Fibroblast of skin of abdomen (primary cell): ENCODE measurements around the gene OTUD4.

Source experiments
- DNase-seq: peaks from one replicate; pipeline ENCODE4 v3.0.0-alpha.2; 2013

The OTUD4 gene

DNA sequence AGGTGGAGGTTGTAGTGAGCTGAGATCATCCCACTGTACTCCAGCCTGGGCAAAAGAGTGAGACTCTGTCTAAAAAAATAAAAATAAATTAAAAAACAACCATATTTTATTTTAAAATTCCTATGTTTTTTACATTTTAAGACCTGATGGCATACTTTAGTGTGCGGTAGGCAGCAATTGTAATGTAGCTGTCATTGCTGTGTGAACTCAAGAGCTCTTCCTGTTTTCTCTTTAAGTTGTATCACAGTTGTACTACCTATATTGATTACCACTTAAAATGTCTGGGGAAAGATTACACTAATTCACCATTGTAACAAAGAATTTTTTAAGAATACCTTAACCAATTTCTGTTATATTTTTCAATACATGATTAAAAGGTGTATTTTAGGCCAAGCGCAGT is 55.0 kb downstream of the OTUD4 start:
- DNase-seq, result no peak

DNA sequence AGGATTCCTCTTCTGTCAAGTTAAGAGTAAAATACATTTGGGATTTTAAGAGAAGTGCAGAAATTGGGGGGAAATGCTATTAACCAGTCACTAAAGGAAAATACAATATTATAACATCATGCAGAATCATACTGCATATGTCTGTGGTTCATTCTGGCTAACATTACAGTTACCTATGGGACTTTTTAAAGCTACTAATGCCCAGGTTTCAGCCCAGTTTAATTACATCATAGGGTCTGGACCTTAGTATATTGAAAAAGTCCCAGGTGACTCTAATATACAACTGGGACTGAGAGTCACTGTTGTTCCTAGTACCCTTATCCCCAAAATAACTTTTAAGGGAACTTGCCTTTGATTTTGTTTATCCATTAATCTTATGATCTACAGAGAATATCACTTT is 72.3 kb downstream of the OTUD4 start:
- no peak for DNase-seq

DNA sequence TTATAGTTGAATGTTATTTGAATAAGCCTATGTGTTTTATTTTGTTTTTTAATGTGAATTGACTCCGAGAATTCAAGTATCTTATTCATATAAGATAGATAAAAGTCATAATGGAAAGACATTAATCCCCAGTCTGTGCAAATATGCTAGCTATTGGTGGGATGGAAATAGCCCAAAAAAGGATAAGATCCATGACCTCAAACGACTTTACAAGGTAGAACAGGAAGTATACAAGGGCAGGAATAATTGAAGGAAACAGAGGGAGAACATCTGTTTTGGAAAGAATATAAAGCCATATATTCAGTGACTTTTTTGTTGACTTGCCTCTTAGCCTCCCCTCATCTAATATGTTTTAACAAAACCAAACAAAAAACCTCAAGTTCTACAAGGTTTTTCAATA is 73.3 kb downstream of the OTUD4 start:
- DNase-seq, result no peak

DNA sequence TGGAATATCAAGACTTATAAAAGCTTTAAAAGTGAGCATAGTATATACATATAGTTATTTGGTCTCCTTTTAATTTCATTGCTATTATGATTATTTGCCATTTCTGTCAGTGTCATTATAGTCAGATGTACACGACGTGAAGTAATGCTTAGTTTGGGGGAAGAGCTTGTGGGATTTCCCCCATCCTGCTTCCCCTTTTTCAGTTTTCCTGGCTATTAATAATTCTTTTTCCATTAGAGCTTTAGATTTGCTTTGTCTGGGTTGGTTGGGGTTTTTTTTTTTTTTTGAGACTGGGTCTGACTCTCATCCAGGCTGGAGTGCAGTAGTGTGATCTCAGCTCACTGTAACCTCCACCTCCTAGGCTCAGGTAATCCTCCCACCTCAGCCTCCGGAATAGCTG is 76.9 kb downstream of the OTUD4 start:
- no peak for DNase-seq

DNA sequence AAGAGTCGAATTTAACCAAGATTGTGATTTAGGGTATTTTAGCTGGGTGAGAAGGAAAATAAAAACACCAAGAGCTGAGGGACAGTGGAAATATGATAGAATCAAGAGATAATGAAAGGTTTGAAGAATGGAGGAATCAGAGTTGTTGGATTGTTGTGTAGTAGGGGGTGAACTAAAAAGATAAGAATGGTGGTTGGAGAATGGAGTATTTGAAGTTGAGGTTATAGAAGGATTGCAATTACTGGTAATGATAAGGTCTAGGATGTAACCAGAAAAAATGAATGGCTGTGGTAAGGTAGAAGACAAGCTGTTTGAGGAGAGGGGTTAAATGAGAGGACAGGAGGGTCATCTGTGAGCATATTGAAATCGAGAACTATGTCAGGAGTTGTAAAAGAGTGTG is 77.8 kb downstream of the OTUD4 start:
- DNase-seq, result no peak

DNA sequence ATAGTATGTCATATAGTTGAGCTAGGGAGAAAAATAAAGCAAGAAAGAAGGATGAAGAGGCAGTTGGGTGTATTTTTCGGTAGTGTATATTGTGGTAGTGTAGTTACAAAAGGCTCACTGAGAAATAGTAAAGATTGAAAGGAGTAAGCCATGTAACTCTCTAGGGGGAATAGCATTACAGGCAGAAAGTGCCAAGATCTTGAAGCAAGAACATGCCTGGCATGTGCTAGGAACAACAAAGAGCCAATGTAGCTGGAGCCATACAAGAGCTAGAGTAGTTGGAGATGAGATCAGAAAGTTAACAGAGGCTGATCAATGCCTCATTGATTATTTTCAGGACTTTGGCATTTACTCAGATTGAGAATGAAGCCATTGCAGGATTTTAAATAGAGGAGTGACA is 79.3 kb downstream of the OTUD4 start:
- no peak for DNase-seq

DNA sequence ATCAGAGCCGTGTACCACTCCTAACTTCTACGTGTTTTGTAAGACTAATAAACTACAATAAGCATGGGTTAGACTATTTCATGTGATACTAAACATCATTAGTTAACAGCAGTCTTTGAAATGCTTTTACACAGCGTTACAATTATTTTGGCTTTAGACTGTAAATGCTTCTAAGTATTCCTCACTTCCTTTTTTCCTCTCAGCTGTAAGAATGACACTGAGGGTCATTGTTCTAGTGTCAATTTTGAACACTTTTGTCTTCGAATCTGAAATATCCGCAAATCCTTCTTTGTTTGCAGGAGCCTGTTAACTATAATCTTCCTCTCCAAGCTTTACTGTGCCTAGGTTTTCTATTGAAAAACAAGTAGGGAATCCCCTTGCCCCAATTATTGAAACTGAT is 80.7 kb downstream of the OTUD4 start:
- DNase-seq, result no peak

DNA sequence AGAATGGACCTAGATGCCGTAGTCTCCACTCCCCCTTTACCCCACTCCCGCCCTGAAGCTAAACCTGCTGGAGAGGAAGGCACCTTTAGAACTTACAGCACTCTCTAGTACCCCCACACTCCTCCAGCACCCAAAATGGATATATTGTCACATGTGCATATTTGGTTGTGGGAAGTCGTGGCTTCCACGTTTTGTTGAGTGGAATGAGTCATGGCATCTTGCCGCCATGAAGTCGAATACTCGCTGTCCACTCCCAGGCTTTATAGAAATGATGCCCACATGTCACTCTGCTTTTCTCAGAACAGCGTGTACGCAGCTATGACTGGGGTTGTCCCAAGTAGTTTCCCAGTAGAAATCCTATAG is 81.7 kb downstream of the OTUD4 start:
- DNase-seq, result peak; percentile 59

DNA sequence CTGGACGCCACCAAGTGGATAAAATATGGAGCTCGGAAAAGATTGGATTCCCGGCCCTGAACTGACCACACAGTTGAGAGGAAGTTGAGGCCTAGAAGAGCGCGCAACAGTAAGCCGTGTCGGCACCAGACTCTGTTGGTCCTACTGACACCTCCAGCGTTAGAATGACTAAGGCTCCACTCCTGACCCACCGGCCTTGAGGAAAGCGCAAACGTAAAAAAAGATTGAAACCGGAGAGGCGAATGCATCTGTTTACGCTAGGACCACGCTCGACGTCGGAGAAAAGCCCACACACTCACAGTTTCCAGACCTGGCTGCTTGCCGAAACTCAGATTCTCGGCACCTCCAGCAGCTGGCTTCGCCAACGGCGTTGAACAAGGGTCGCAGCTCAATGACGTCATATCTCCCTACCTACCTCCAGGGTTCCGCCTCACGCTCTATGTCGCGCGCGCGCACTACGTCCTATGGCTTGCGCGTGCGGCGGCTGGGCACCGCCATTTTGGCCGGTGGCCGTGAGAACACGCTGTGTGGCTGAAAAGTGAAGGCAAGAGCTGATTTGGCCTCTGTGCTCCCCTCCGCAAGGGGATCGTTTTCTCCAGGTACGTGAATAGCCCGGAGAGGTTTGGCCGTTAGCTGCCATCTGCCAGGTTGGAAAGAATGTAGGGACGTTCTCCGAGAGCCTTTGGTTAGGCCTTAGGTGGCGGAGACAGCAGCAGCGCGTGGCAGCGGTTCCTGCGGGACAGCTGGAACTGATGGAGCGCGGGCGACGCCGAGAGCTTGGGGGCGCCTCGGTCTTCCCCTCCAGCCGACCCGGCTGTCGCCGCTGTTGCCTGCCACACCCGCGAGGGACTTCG is 82.3 kb downstream of the OTUD4 start, which contains the start of the genes ABCE1 and ANAPC10:
Gene ABCE1 (plus strand): TSS at position 491 of the 854 bp plus-strand sequence. CDS start 6,102 bp downstream, outside the sequence.
Gene ANAPC10 (minus strand): TSS at position 376 of the 854 bp plus-strand sequence. CDS start 2,097 bp downstream, outside the sequence.
- DNase-seq, result peak; percentile 99

DNA sequence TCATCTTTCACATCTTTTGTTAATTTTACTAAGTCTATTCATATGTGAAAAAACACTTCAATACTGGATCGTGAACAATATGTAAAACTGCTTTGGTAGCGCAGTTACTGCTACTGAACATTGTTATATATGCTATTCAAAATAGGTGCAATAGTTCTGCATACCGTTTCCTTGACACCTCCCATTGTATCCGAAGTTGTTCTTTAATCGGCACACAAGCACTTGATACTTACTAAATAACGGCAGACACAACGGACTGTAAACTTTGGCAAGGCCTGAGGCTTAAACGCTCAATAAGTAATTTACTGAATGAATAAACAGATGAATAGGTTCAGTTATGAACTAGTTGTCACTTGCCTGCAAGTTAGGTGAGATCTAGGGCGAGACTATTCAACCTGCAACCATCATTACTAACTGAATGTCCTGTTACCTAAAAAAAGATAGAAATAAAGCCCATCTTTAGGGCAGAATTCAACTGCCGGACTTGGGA is 83.0 kb downstream of the OTUD4 start:
- no peak for DNase-seq

DNA sequence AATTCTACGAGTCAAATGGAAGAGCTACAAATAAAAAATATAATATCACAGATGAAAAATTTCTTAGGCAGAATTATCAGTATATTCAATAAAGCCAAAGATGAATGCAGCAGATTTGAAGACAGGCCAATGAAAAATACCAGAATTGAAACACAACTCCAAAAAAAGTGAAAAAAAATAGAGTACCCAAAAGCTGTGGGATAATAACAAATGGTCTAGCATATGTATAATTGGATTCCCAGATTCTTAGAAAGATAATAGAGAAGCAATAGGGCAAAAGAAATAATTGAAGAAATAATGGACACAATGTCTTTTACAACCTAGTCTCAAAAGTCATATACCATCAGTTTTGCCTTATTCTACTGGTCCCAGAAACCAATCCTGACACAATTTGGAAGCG is 86.8 kb downstream of the OTUD4 start:
- no peak for DNase-seq

DNA sequence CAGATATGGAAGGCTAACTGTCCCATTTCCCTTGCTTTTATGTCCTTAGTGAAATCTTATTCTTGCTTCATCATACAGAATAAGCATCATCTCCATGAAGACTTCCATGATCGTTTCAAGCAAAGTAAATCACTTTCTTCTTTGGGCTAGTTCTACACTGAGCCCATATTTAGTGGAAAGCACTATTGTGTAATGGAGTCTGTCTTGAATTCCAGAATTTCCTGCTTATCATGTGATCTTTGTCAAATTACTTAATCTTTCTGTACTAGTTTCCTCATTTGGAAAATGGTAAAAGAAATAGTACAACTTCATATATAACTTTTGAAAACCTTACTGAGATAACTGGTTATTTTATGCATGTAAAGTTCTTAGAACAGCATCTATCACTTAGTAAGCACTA is 90.0 kb downstream of the OTUD4 start:
- no peak for DNase-seq

DNA sequence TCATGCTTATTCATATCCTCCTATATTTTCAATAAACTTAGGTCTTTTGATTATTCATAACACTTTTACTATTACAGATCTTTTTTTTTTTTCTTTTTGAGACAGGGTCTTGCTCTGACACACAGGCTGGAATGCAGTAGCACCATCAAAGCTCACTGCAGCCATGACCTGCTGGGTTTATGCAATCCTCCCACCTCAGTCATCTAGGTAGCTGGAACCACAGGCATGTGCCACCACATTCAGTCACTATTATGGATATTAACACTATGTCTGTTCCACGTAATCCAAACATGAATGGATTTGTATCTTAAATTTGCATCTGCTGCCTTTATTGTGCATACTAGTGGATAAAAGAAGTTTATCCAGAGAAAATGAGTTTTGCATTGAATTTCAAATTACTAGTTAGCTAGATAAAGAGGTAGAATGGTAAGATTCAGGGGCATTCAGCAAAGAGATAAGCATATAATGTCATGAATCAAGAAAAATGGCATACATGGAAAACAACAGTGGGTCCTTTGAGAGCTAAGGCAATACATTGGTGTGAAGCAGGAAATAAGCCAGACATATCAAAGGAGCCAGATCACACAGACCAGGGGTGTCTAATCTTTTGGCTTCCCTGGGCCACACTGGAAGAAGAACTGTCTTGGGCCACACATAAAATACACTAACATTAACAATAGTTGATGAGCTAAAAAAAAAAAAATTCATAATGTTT is 96.3 kb downstream of the OTUD4 start:
- peak; percentile 49 for DNase-seq
